Measurements from ENCODE around the gene GIGYF2. TPM values are rescaled to one million over a fixed set of nuclear protein-coding genes. Genes with fewer than 3 reads are reported as not detected.
"Not testable (repeated sequence)": the region's sequence is repeated elsewhere in the genome, so short reads cannot be mapped to it uniquely, and the experiment has no call there.

The GIGYF2 gene
- total RNA-seq, 1 experiment from 2014 or later = 40.4 TPM

DNA sequence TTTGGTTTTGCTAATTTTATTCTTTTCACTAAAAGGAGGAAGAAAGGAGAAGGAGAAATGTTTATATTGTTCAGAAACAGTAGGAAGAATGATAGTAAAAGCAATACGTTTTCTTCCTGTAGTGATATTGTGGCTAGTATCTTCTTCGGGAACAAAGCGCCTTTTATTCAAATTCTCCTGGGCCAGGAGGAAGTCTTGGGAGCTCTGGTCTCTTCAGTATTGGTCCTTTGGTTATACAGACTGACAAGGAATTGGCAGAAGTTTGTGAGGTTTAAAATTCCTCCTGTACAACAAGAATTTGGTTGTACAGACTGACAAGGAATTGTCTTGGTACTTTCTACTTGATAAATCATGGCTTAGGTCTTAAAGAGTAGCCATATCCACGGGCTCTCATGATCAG, 9.9 kb downstream of the GIGYF2 start:
- no peaks in the 10 kb centered on the region for H3K27me3 ChIP-seq (replicated peaks; ENCODE audit: control insufficient read depth, insufficient read depth, low read length)
- CTCF ChIA-PET = no interaction called here
- Mint-ChIP-seq H3K4me1 (ENCODE audit: low read depth, unreplicated experiment) (no peaks in the 10 kb centered on the region), H3K27ac (ENCODE audit: unreplicated experiment) (no peak overlapping the region), H3K27me3 (ENCODE audit: insufficient read depth, unreplicated experiment) (no peaks in the 10 kb centered on the region), H3K4me3 (ENCODE audit: unreplicated experiment) (no peak overlapping the region), H3K36me3 (ENCODE audit: insufficient read depth, unreplicated experiment) (peaks cover 28% of the 10 kb centered on the region), H3K9me3 (ENCODE audit: unreplicated experiment) (no peaks in the 10 kb centered on the region)
- BruUV-seq (replicated peaks) = no TSS peak
- TF ChIP-seq, protein P1, sequence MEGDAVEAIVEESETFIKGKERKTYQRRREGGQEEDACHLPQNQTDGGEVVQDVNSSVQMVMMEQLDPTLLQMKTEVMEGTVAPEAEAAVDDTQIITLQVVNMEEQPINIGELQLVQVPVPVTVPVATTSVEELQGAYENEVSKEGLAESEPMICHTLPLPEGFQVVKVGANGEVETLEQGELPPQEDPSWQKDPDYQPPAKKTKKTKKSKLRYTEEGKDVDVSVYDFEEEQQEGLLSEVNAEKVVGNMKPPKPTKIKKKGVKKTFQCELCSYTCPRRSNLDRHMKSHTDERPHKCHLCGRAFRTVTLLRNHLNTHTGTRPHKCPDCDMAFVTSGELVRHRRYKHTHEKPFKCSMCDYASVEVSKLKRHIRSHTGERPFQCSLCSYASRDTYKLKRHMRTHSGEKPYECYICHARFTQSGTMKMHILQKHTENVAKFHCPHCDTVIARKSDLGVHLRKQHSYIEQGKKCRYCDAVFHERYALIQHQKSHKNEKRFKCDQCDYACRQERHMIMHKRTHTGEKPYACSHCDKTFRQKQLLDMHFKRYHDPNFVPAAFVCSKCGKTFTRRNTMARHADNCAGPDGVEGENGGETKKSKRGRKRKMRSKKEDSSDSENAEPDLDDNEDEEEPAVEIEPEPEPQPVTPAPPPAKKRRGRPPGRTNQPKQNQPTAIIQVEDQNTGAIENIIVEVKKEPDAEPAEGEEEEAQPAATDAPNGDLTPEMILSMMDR (IDR thresholded peaks at IDR 0.05; ENCODE audit: insufficient read depth in 1 of 2, low read depth in 1 of 2, low read length in 1 of 2, severe bottlenecking in 1 of 2, unreplicated experiment in 1 of 2) = no peak
- no peak overlapping the region for H3K4me3 ChIP-seq (ENCODE audit: low read depth, low read length)
- POLR2A ChIA-PET = no interaction called here
- DNase-seq = no peak
- H3K4me1 ChIP-seq = no peaks in the 10 kb centered on the region
- H3K36me3 ChIP-seq (ENCODE audit: control insufficient read depth, insufficient read depth, low read length) = no peaks in the 10 kb centered on the region
- intact Hi-C loops (cut with micrococcal nuclease; ENCODE audit: unreplicated experiment) = no loop called here
- no peaks in the 10 kb centered on the region for H3K9me3 ChIP-seq

DNA sequence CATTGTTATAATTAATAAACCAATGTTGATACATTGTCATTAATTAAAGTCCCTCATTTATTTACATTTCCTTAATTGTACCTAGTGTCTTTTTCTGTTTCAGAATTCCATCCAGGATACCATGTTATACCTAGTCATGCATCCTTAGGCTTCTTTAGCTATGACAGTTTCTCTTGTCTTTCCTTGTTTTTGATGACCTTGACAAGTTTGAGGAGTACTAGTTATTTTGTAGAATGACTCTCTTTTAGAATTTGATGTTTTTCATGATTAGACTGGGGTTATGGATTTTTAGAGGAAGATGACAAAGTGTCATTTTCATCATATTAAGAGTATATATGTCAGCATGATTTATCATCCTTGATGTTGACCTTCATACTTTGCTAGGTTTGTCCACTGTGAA, 16.4 kb downstream of the GIGYF2 start:
- POLR2A ChIA-PET = no interaction called here
- CTCF ChIA-PET = no interaction called here
- H3K9me3 Mint-ChIP-seq (ENCODE audit: unreplicated experiment) = no peaks in the 10 kb centered on the region
- H3K4me3 Mint-ChIP-seq (ENCODE audit: unreplicated experiment) = no peak overlapping the region
- DNase-seq = no peak
- Histone ChIP-seq H3K36me3 (ENCODE audit: control insufficient read depth, insufficient read depth, low read length) (no peaks in the 10 kb centered on the region), H3K27me3 (replicated peaks; ENCODE audit: control insufficient read depth, insufficient read depth, low read length) (no peaks in the 10 kb centered on the region), H3K4me3 (ENCODE audit: low read depth, low read length) (no peak overlapping the region), H3K4me1 (no peaks in the 10 kb centered on the region), H3K9me3 (no peaks in the 10 kb centered on the region)
- H3K4me1 Mint-ChIP-seq (ENCODE audit: low read depth, unreplicated experiment) = no peaks in the 10 kb centered on the region
- no peak overlapping the region for H3K27ac Mint-ChIP-seq (ENCODE audit: unreplicated experiment)
- TF ChIP-seq, protein P1 (IDR thresholded peaks at IDR 0.05; ENCODE audit: insufficient read depth in 1 of 2, low read depth in 1 of 2, low read length in 1 of 2, severe bottlenecking in 1 of 2, unreplicated experiment in 1 of 2) = no peak
- BruUV-seq (replicated peaks) = no TSS peak
- no peaks in the 10 kb centered on the region for H3K27me3 Mint-ChIP-seq (ENCODE audit: insufficient read depth, unreplicated experiment)
- peaks cover 27% of the 10 kb centered on the region for H3K36me3 Mint-ChIP-seq (ENCODE audit: insufficient read depth, unreplicated experiment)
- intact Hi-C loops (cut with micrococcal nuclease; ENCODE audit: unreplicated experiment) = no loop called here

DNA sequence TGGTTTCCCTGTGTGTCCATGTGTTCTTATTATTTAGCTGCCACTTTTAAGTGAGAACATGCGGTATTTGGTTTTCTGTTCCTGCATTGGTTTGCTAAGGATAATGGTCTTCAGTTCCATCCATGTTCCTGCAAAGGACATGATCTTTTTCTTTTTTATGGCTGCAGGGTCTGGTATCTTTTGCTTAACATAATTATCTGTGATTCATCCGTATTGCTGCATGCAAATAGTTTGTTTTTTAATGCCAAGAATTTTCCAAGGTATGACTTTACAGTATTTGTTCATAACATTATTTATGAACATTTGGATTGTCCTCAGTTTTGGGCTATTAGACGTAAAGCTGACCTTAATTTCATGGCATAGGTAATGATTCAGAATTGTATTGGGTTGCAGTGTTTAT, 17.8 kb downstream of the GIGYF2 start:
- Histone ChIP-seq H3K36me3 (ENCODE audit: control insufficient read depth, insufficient read depth, low read length) (no peaks in the 10 kb centered on the region), H3K9me3 (no peaks in the 10 kb centered on the region), H3K4me3 (ENCODE audit: low read depth, low read length) (no peak overlapping the region), H3K27me3 (replicated peaks; ENCODE audit: control insufficient read depth, insufficient read depth, low read length) (no peaks in the 10 kb centered on the region), H3K4me1 (no peaks in the 10 kb centered on the region)
- Mint-ChIP-seq H3K27me3 (ENCODE audit: insufficient read depth, unreplicated experiment) (no peaks in the 10 kb centered on the region), H3K4me1 (ENCODE audit: low read depth, unreplicated experiment) (no peaks in the 10 kb centered on the region), H3K9me3 (ENCODE audit: unreplicated experiment) (no peaks in the 10 kb centered on the region), H3K4me3 (ENCODE audit: unreplicated experiment) (no peak overlapping the region), H3K27ac (ENCODE audit: unreplicated experiment) (no peak overlapping the region), H3K36me3 (ENCODE audit: insufficient read depth, unreplicated experiment) (peaks cover 39% of the 10 kb centered on the region)
- intact Hi-C loops (cut with micrococcal nuclease; ENCODE audit: unreplicated experiment) = no loop called here
- ChIA-PET POLR2A (no interaction called here), CTCF (no interaction called here)
- TF ChIP-seq, protein P1 (IDR thresholded peaks at IDR 0.05; ENCODE audit: insufficient read depth in 1 of 2, low read depth in 1 of 2, low read length in 1 of 2, severe bottlenecking in 1 of 2, unreplicated experiment in 1 of 2) = no peak
- BruUV-seq (replicated peaks) = no TSS peak
- DNase-seq = no peak

DNA sequence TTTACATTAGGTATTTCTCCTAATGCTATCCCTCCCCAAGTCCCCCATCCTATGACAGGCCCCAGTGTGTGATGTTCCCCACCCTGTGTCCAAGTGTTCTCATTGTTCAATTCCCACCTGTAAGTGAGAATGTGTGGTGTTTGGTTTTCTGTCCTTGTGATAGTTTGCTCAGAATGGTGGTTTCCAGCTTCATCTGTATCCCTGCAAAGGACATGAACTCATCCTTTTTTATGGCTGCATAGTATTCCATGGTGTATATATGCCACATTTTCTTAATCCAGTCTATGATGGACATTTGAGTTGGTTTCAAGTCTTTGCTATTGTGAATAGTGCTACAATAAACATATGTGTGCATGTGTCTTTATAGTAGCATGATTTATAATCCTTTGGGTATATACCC, 22.9 kb downstream of the GIGYF2 start:
- H3K27me3 ChIP-seq (replicated peaks; ENCODE audit: control insufficient read depth, insufficient read depth, low read length); H3K27me3 Mint-ChIP-seq (ENCODE audit: insufficient read depth, unreplicated experiment); CTCF ChIA-PET; H3K4me3 Mint-ChIP-seq (ENCODE audit: unreplicated experiment); H3K27ac Mint-ChIP-seq (ENCODE audit: unreplicated experiment); H3K9me3 ChIP-seq; POLR2A ChIA-PET; H3K4me3 ChIP-seq (ENCODE audit: low read depth, low read length); H3K9me3 Mint-ChIP-seq (ENCODE audit: unreplicated experiment); BruUV-seq (replicated peaks); DNase-seq; intact Hi-C loops (cut with micrococcal nuclease; ENCODE audit: unreplicated experiment); H3K4me1 Mint-ChIP-seq (ENCODE audit: low read depth, unreplicated experiment); H3K4me1 ChIP-seq; H3K36me3 ChIP-seq (ENCODE audit: control insufficient read depth, insufficient read depth, low read length): not testable (repeated sequence)
- H3K36me3 Mint-ChIP-seq (ENCODE audit: insufficient read depth, unreplicated experiment) = peaks cover 49% of the 10 kb centered on the region
